HepG2 (cell line): ENCODE data around the gene KCNIP4. TPM values are rescaled to one million over a fixed set of nuclear protein-coding genes. Genes with fewer than 3 reads are reported as not detected.

Experiments used
- ATAC-seq: fragments of 200-7000 bp; cut with Tn5 transposase; 3 replicates; pipeline ENCODE4 v1.9.1; 2020; ENCODE audit warnings: mild to moderate bottlenecking, moderate library complexity
- BruUV-seq: library from RNA; stranded (reverse); fragments of 400-500 nt; replicated peaks from 2 replicates; lab custom pipeline; 2021; lab: Mats Ljungman, UMichigan
- CTCF ChIA-PET: fragments of 300-600 bp; formaldehyde crosslinking; extraction: SDS; loops from one replicate; lab custom pipeline; 2021; ENCODE audit warnings: low total read pairs, inconsistent platforms, low intra/inter-chr PET ratio; lab: Yijun Ruan, JAX
- POLR2A ChIA-PET: fragments of 350-600 bp; sonication (Branson Sonifier 250); formaldehyde crosslinking; loops from one replicate; lab custom pipeline; 2020; ENCODE audit warnings: antibody characterized with exemption, inconsistent platforms; lab: Yijun Ruan, JAX
- DNase-seq: peaks from one replicate; pipeline ENCODE4 v3.0.0-alpha.2; 2015; ENCODE audit warnings: low spot score
- FAIRE-seq: peaks from 3 replicates; lab custom pipeline; 2011; peaks lifted over from hg19 to GRCh38; lab: Jason Lieb, UNC
- H2AFZ ChIP-seq: one replicate; pipeline ENCODE4 v1.6.1; 2011; ENCODE audit warnings: low read length, inconsistent platforms
- H3K27ac ChIP-seq: fragments of 300-600 bp; 3 replicates; pipeline ENCODE4 v1.8.0; 2011; ENCODE audit warnings: mixed run types, mild to moderate bottlenecking, mixed read lengths, low read length, inconsistent platforms; ENCODE audit not compliant: insufficient read depth; ENCODE audit errors: extremely low read length
- H3K27me3 ChIP-seq, 2 experiments: fragments of 200-600 bp in 1 of 2; 2 replicates in 1 of 2; 3 replicates in 1 of 2; pipeline versions ENCODE4 v1.6.0 to v1.8.0; 2011; ENCODE audit warnings: low read length in 2 of 2, mild to moderate bottlenecking in 2 of 2, moderate library complexity in 2 of 2, inconsistent platforms in 1 of 2; ENCODE audit not compliant: insufficient read depth in 2 of 2, control insufficient read depth in 1 of 2
- H3K36me3 ChIP-seq, 2 experiments: fragments of 200-600 bp in 1 of 2; replicated peaks in 1 of 2; 2 replicates in 1 of 2; 3 replicates in 1 of 2; pipeline versions ENCODE4 v1.5.1 to v1.8.0; 2011; ENCODE audit warnings: low read length in 2 of 2, inconsistent platforms in 1 of 2; ENCODE audit not compliant: insufficient read depth in 2 of 2, control insufficient read depth in 1 of 2
- H3K4me1 ChIP-seq: 2 replicates; pipeline ENCODE4 v1.5.1; 2012; ENCODE audit warnings: low read length, inconsistent platforms; ENCODE audit not compliant: insufficient read depth
- H3K4me2 ChIP-seq: 2 replicates; pipeline ENCODE4 v1.6.0; 2011; ENCODE audit warnings: low read depth, low read length, inconsistent platforms
- H3K4me3 ChIP-seq, 3 experiments: fragments of 200-600 bp in 1 of 3; sonication (generic), shearing (Covaris generic) in 1 of 3; replicated peaks in 1 of 3; 2 replicates each; pipeline ENCODE4 v1.5.1; 2011 to 2016; ENCODE audit warnings: low read length in 3 of 3, inconsistent platforms in 2 of 3, low read depth in 2 of 3, mild to moderate bottlenecking in 2 of 3, control low read depth in 1 of 3, mixed read lengths in 1 of 3; ENCODE audit not compliant: insufficient read depth in 1 of 3
- H3K79me2 ChIP-seq: one replicate; pipeline ENCODE4 v1.6.1; 2011; ENCODE audit warnings: low read length, inconsistent platforms; ENCODE audit not compliant: insufficient read depth
- H3K9ac ChIP-seq: 2 replicates; pipeline ENCODE4 v1.6.0; 2011; ENCODE audit warnings: mild to moderate bottlenecking, low read depth, low read length, inconsistent platforms; ENCODE audit not compliant: insufficient read depth
- H3K9me3 ChIP-seq: 2 replicates; pipeline ENCODE4 v1.5.1; 2012; ENCODE audit warnings: mild to moderate bottlenecking, low read length
- H4K20me1 ChIP-seq: 2 replicates; pipeline ENCODE4 v1.6.0; 2011; ENCODE audit warnings: inconsistent platforms, mild to moderate bottlenecking, low read length, moderate library complexity; ENCODE audit not compliant: insufficient read depth
- MED1 ChIP-seq: sonication (generic); formaldehyde crosslinking; IDR thresholded peaks from 2 replicates; pipeline ENCODE4 v1.4.0; 2020; ENCODE audit warnings: missing genetic modification reagents
- REPIN1 ChIP-seq: sonication (generic); formaldehyde crosslinking; IDR thresholded peaks from 2 replicates; pipeline ENCODE4 v1.8.0; 2022; ENCODE audit warnings: missing genetic modification reagents, low read depth, mild to moderate bottlenecking, borderline replicate concordance
- SOX5 ChIP-seq: IDR thresholded peaks from 2 replicates; pipeline ENCODE4 v1.6.1; 2016; ENCODE audit warnings: borderline replicate concordance
- SYNCRIP ChIP-seq: fragments of 200-400 bp; formaldehyde crosslinking; IDR thresholded peaks from 2 replicates; pipeline ENCODE4 v1.6.1; 2018; ENCODE audit warnings: mild to moderate bottlenecking, low read depth, low read length; ENCODE audit not compliant: insufficient read depth
- ZC3H4 ChIP-seq: sonication (generic); formaldehyde crosslinking; IDR thresholded peaks from 2 replicates; pipeline ENCODE4 v1.4.0; 2020; ENCODE audit warnings: missing genetic modification reagents, borderline replicate concordance
- ZFP90 ChIP-seq: sonication (generic); formaldehyde crosslinking; IDR thresholded peaks from 2 replicates; pipeline ENCODE4 v1.8.0; 2022; ENCODE audit warnings: missing genetic modification reagents, mild to moderate bottlenecking, inconsistent platforms, borderline replicate concordance
- ZNF543 ChIP-seq: sonication (generic); formaldehyde crosslinking; IDR thresholded peaks from 2 replicates; pipeline ENCODE4 v1.4.0; 2020; ENCODE audit warnings: mild to moderate bottlenecking, missing genetic modification reagents
- ZNF614 ChIP-seq: IDR thresholded peaks from 2 replicates; pipeline ENCODE4 v1.6.1; 2018; ENCODE audit warnings: missing biosample characterization, missing genetic modification reagents, inconsistent platforms, borderline replicate concordance
- in situ Hi-C: cut with HindIII; loops from 2 replicates; pipeline ENCODE4 v1.10.0; 2017; ENCODE audit warnings: low pct_unique_long_range_greater_than_20kb; ENCODE audit not compliant: extremely low pct_ligation_motif_present
- intact Hi-C: fragments of 100-400 bp; cut with micrococcal nuclease; formaldehyde crosslinking; loops from one replicate; pipeline ENCODE4 v1.10.0; 2022; ENCODE audit not compliant: unreplicated experiment
- polyA plus RNA-seq, 8 experiments: library from polyadenylated mRNA; depleted of rRNA in 3 of 8; stranded (reverse) in 7 of 8; unstranded in 1 of 8; fragments of >200 nt; fragmentation: Illumina TruSeq in 4 of 8; extraction: Trizol in 4 of 8; gene quantifications; 2 replicates each; pipeline versions ENCODE4 v1.2.1 to v1.2.3, GENCODE V29; 2011 to 2016; ENCODE audit warnings: low read depth in 4 of 8, missing spikeins in 1 of 8, mixed read lengths in 1 of 8; ENCODE audit not compliant: insufficient read depth in 1 of 8
- total RNA-seq, 5 experiments: library from RNA; depleted of rRNA; stranded (reverse); fragments of >200 nt; fragmentation: Illumina TruSeq; extraction: Trizol; gene quantifications; 2 replicates each; pipeline ENCODE4 v1.2.3, GENCODE V29; 2016; ENCODE audit warnings: low read depth in 1 of 5
- TF ChIP-seq, protein P1 (sequence below): sonication (generic); formaldehyde crosslinking; IDR thresholded peaks from 2 replicates; pipeline ENCODE4 v1.4.0; 2020; ENCODE audit warnings: missing genetic modification reagents
- TF ChIP-seq, protein P2 (sequence below): IDR thresholded peaks from 2 replicates; pipeline ENCODE4 v1.6.1; 2016; ENCODE audit warnings: missing genetic modification reagents, missing compliant biosample characterization

The KCNIP4 gene
- total and polyA plus RNA-seq, 2 of the 13 experiments (the other 11 are each of a cell fraction or from before 2014, with no cell fraction given) = 0.09 TPM; not detected in 1

DNA sequence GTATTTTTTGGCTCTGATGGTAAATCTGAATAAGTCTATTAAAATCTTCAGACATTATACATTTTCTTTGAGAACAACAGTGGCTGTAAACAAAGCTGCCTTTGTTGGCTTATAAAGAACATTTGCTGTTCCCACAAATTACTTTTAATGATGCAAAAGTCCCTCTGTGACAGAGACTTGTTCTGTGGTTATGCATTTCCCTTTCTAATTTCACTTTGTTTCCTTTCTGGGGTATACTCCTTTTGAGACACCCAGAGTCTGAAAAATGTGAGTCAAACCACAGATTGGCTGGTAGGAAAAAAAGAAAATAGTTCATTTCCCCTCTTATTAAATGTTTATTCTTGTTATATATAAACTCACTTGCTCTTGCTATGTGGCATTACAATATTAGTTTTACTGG, 845.9 kb downstream of the KCNIP4 start:
- H3K4me2 ChIP-seq = no peak overlapping the region
- CTCF ChIA-PET = no interaction called here
- in situ Hi-C loops (no loop called here), intact Hi-C loops (no loop called here)
- no peaks in the 10 kb centered on the region for H3K79me2 ChIP-seq
- POLR2A ChIA-PET = no interaction called here
- TF ChIP-seq SOX5 (CRISPR knock-in tag) = no peak
- TF ChIP-seq ZC3H4 = no peak
- TF ChIP-seq ZNF614 (CRISPR knock-in tag) = no peak
- no peak for TF ChIP-seq ZNF543 (CRISPR knock-in tag)
- no peak for TF ChIP-seq REPIN1 (CRISPR knock-in tag)
- TF ChIP-seq, protein P1, sequence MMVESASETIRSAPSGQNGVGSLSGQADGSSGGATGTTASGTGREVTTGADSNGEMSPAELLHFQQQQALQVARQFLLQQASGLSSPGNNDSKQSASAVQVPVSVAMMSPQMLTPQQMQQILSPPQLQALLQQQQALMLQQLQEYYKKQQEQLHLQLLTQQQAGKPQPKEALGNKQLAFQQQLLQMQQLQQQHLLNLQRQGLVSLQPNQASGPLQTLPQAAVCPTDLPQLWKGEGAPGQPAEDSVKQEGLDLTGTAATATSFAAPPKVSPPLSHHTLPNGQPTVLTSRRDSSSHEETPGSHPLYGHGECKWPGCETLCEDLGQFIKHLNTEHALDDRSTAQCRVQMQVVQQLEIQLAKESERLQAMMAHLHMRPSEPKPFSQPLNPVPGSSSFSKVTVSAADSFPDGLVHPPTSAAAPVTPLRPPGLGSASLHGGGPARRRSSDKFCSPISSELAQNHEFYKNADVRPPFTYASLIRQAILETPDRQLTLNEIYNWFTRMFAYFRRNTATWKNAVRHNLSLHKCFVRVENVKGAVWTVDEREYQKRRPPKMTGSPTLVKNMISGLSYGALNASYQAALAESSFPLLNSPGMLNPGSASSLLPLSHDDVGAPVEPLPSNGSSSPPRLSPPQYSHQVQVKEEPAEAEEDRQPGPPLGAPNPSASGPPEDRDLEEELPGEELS = no peak
- TF ChIP-seq SYNCRIP = no peak
- TF ChIP-seq, protein P2, sequence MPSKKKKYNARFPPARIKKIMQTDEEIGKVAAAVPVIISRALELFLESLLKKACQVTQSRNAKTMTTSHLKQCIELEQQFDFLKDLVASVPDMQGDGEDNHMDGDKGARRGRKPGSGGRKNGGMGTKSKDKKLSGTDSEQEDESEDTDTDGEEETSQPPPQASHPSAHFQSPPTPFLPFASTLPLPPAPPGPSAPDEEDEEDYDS (CRISPR knock-in tag) = no peak
- TF ChIP-seq ZFP90 = no peak
- no peak for TF ChIP-seq MED1 (CRISPR knock-in tag)
- H3K36me3 ChIP-seq = no peaks in the 10 kb centered on the region
- no peak overlapping the region for H2AFZ ChIP-seq
- no peak overlapping the region for H3K27ac ChIP-seq
- no peak for ATAC-seq
- no peaks in the 10 kb centered on the region for H3K4me1 ChIP-seq
- no peak overlapping the region for H3K4me3 ChIP-seq
- H4K20me1 ChIP-seq = no peaks in the 10 kb centered on the region
- BruUV-seq = no TSS peak
- no peak for FAIRE-seq
- H3K27me3 ChIP-seq = no peaks in the 10 kb centered on the region
- H3K9ac ChIP-seq = no peak overlapping the region
- DNase-seq = no peak
- peaks cover 20% of the 10 kb centered on the region for H3K9me3 ChIP-seq
